SJSA1 (cell line): Measurements from ENCODE around the gene MS4A15. TPM values are rescaled to one million over a fixed set of nuclear protein-coding genes. Genes with fewer than 3 reads are reported as not detected.
A peak's percentile ranks its signal among the peaks of the same experiment; 100 is the strongest.
"Not testable (repeated sequence)": the region's sequence is repeated elsewhere in the genome, so short reads cannot be mapped to it uniquely, and the experiment has no call there.

ENCODE experiments used
- DNase-seq, 2 experiments: peaks; one replicate each; pipeline ENCODE4 v3.0.0-alpha.2; 2015 to 2020; ENCODE audit warnings: low spot score in 2 of 2, low read depth in 1 of 2
- H3K27ac ChIP-seq: fragments of 250-450 bp; sonication (Bioruptor Pico); 2 replicates; pipeline ENCODE4 v1.5.1; 2020; ENCODE audit warnings: mild to moderate bottlenecking, moderate library complexity
- H3K27me3 ChIP-seq: fragments of 250-450 bp; sonication (Bioruptor Pico); replicated peaks from 2 replicates; pipeline ENCODE4 v1.5.1; 2020; ENCODE audit warnings: mild to moderate bottlenecking, moderate library complexity
- H3K36me3 ChIP-seq: fragments of 250-450 bp; sonication (Bioruptor Pico); 2 replicates; pipeline ENCODE4 v1.5.1; 2020; ENCODE audit warnings: mild to moderate bottlenecking
- H3K4me1 ChIP-seq: fragments of 250-450 bp; sonication (Bioruptor Pico); replicated peaks from 2 replicates; pipeline ENCODE4 v1.6.1; 2021; ENCODE audit warnings: mild to moderate bottlenecking
- H3K4me3 ChIP-seq: fragments of 250-450 bp; sonication (Bioruptor Pico); 2 replicates; pipeline ENCODE4 v1.5.1; 2020; ENCODE audit warnings: mild to moderate bottlenecking
- H3K9me3 ChIP-seq: fragments of 250-450 bp; sonication (Bioruptor Pico); replicated peaks from 2 replicates; pipeline ENCODE4 v1.5.1; 2020; ENCODE audit warnings: mild to moderate bottlenecking
- total RNA-seq: library from RNA; depleted of rRNA; stranded (reverse); fragments of >200 nt; shearing (Covaris generic); gene quantifications from 2 replicates; pipeline ENCODE4 v1.2.3, GENCODE V29; 2014; rRNA removed

MS4A15 gene
- total RNA-seq, result not detected in 2 replicates

- Histone ChIP-seq H3K4me1 (no peaks in the 10 kb centered on the region), H3K9me3 (no peaks in the 10 kb centered on the region), H3K36me3 (no peaks in the 10 kb centered on the region), H3K27me3 (peaks cover 23% of the 10 kb centered on the region), H3K27ac (no peak within 1 kb of the TSS), H3K4me3 (no peak within 1 kb of the TSS)
- no peak for DNase-seq
Observed at GRCh38 chr11:60756307-60757032, at the start of gene MS4A15. Gene MS4A15, plus strand, starts transcription at chr11:60756867. Its CDS starts 6,867 bp downstream, at chr11:60763734.

GRCh38 chr11:60706931-60707330 lies 49.7 kb upstream of the MS4A15 start:
- Histone ChIP-seq H3K4me3 (no peak overlapping the region), H3K9me3 (no peaks in the 10 kb centered on the region), H3K36me3 (no peaks in the 10 kb centered on the region), H3K27ac (no peak overlapping the region), H3K27me3 (no peaks in the 10 kb centered on the region), H3K4me1 (no peaks in the 10 kb centered on the region)
- peak in 1 of 2 experiments; percentile 23 for DNase-seq

- no peaks in the 10 kb centered on the region for H3K9me3 ChIP-seq
- H3K27me3 ChIP-seq, result no peaks in the 10 kb centered on the region
- H3K36me3 ChIP-seq, result no peaks in the 10 kb centered on the region
- no peaks in the 10 kb centered on the region for H3K4me1 ChIP-seq
- no peak overlapping the region for H3K4me3 ChIP-seq
- no peak for DNase-seq
- H3K27ac ChIP-seq, result no peak overlapping the region
Observed at GRCh38 chr11:60710482-60710881, 46.2 kb upstream of the MS4A15 start.

GRCh38 chr11:60711276-60711675 lies 45.4 kb upstream of the MS4A15 start:
- H3K4me1 ChIP-seq, result no peaks in the 10 kb centered on the region
- no peak for DNase-seq
- no peaks in the 10 kb centered on the region for H3K36me3 ChIP-seq
- no peaks in the 10 kb centered on the region for H3K9me3 ChIP-seq
- no peak overlapping the region for H3K27ac ChIP-seq
- H3K27me3 ChIP-seq, result no peaks in the 10 kb centered on the region
- H3K4me3 ChIP-seq, result no peak overlapping the region

GRCh38 chr11:60713423-60713822 lies 43.2 kb upstream of the MS4A15 start:
- H3K9me3 ChIP-seq, DNase-seq, H3K36me3 ChIP-seq, H3K27ac ChIP-seq, H3K4me1 ChIP-seq, H3K27me3 ChIP-seq, H3K4me3 ChIP-seq: not testable (repeated sequence)

- Histone ChIP-seq H3K4me3 (no peak overlapping the region), H3K36me3 (no peaks in the 10 kb centered on the region), H3K27ac (no peak overlapping the region), H3K4me1 (no peaks in the 10 kb centered on the region), H3K27me3 (no peaks in the 10 kb centered on the region), H3K9me3 (no peaks in the 10 kb centered on the region)
- DNase-seq, result no peak
Observed at GRCh38 chr11:60717956-60718355, 38.7 kb upstream of the MS4A15 start.

- Histone ChIP-seq H3K9me3 (no peaks in the 10 kb centered on the region), H3K4me1 (no peaks in the 10 kb centered on the region), H3K36me3 (no peaks in the 10 kb centered on the region), H3K27me3 (no peaks in the 10 kb centered on the region), H3K4me3 (no peak overlapping the region), H3K27ac (no peak overlapping the region)
- DNase-seq, result no peak
Observed at GRCh38 chr11:60718524-60719316, 37.9 kb upstream of the MS4A15 start.

- DNase-seq, result no peak
- no peaks in the 10 kb centered on the region for H3K4me1 ChIP-seq
- H3K9me3 ChIP-seq, result no peaks in the 10 kb centered on the region
- no peaks in the 10 kb centered on the region for H3K27me3 ChIP-seq
- no peak overlapping the region for H3K4me3 ChIP-seq
- no peaks in the 10 kb centered on the region for H3K36me3 ChIP-seq
- H3K27ac ChIP-seq, result no peak overlapping the region
Observed at GRCh38 chr11:60719391-60719790, 37.3 kb upstream of the MS4A15 start.

GRCh38 chr11:60720460-60720859 lies 36.2 kb upstream of the MS4A15 start:
- Histone ChIP-seq H3K36me3 (no peaks in the 10 kb centered on the region), H3K4me3 (no peak overlapping the region), H3K4me1 (no peaks in the 10 kb centered on the region), H3K9me3 (no peaks in the 10 kb centered on the region), H3K27ac (no peak overlapping the region), H3K27me3 (peaks cover 2% of the 10 kb centered on the region)
- DNase-seq, result no peak

- Histone ChIP-seq H3K27me3 (peaks cover 14% of the 10 kb centered on the region), H3K9me3 (0 out of 2 replicates have a peak, but pooled peaks cover 2% of the 10 kb centered on the region), H3K36me3 (no peaks in the 10 kb centered on the region), H3K4me1 (no peaks in the 10 kb centered on the region), H3K27ac (no peak within 1 kb of the TSS), H3K4me3 (no peak within 1 kb of the TSS)
- no peak for DNase-seq
Observed at GRCh38 chr11:60724420-60724819, 32.2 kb upstream of the MS4A15 start, which contains the start of gene MS4A18. Gene MS4A18, plus strand, starts transcription at chr11:60724720.

- H3K36me3 ChIP-seq, result no peaks in the 10 kb centered on the region
- H3K4me3 ChIP-seq, result no peak overlapping the region
- H3K27ac ChIP-seq, result no peak overlapping the region
- H3K9me3 ChIP-seq, result 0 out of 2 replicates have a peak, but pooled peaks cover 2% of the 10 kb centered on the region
- peaks cover 14% of the 10 kb centered on the region for H3K27me3 ChIP-seq
- H3K4me1 ChIP-seq, result no peaks in the 10 kb centered on the region
- no peak for DNase-seq
Observed at GRCh38 chr11:60725592-60725991, 31.1 kb upstream of the MS4A15 start.

- Histone ChIP-seq H3K9me3 (0 out of 2 replicates have a peak, but pooled peaks cover 2% of the 10 kb centered on the region), H3K36me3 (no peaks in the 10 kb centered on the region), H3K27ac (no peak overlapping the region), H3K4me3 (no peak overlapping the region), H3K4me1 (no peaks in the 10 kb centered on the region), H3K27me3 (peaks cover 20% of the 10 kb centered on the region)
- no peak for DNase-seq
Observed at GRCh38 chr11:60731586-60731985, 25.1 kb upstream of the MS4A15 start.

- no peaks in the 10 kb centered on the region for H3K4me1 ChIP-seq
- H3K4me3 ChIP-seq, result no peak overlapping the region
- H3K27ac ChIP-seq, result no peak overlapping the region
- H3K36me3 ChIP-seq, result no peaks in the 10 kb centered on the region
- peaks cover 17% of the 10 kb centered on the region for H3K27me3 ChIP-seq
- no peaks in the 10 kb centered on the region for H3K9me3 ChIP-seq
- DNase-seq, result no peak
Observed at GRCh38 chr11:60734279-60734678, 22.4 kb upstream of the MS4A15 start.

GRCh38 chr11:60739114-60739513 lies 17.6 kb upstream of the MS4A15 start:
- H3K27me3 ChIP-seq, result 0 out of 2 replicates have a peak, but pooled peaks cover 8% of the 10 kb centered on the region
- H3K4me3 ChIP-seq, result no peak overlapping the region
- H3K27ac ChIP-seq, result no peak overlapping the region
- H3K4me1 ChIP-seq, result no peaks in the 10 kb centered on the region
- no peak for DNase-seq
- no peaks in the 10 kb centered on the region for H3K9me3 ChIP-seq
- no peaks in the 10 kb centered on the region for H3K36me3 ChIP-seq
